ENCODE results near the gene SST.

GRCh38 chr3:187673012-187673411 lies 2.8 kb upstream of the SST start:
- TF ChIP-seq PPARA (CRISPR knock-in tag; IDR thresholded peaks at IDR 0.05; ENCODE audit: borderline replicate concordance), result no peak
- TF ChIP-seq, protein P1, sequence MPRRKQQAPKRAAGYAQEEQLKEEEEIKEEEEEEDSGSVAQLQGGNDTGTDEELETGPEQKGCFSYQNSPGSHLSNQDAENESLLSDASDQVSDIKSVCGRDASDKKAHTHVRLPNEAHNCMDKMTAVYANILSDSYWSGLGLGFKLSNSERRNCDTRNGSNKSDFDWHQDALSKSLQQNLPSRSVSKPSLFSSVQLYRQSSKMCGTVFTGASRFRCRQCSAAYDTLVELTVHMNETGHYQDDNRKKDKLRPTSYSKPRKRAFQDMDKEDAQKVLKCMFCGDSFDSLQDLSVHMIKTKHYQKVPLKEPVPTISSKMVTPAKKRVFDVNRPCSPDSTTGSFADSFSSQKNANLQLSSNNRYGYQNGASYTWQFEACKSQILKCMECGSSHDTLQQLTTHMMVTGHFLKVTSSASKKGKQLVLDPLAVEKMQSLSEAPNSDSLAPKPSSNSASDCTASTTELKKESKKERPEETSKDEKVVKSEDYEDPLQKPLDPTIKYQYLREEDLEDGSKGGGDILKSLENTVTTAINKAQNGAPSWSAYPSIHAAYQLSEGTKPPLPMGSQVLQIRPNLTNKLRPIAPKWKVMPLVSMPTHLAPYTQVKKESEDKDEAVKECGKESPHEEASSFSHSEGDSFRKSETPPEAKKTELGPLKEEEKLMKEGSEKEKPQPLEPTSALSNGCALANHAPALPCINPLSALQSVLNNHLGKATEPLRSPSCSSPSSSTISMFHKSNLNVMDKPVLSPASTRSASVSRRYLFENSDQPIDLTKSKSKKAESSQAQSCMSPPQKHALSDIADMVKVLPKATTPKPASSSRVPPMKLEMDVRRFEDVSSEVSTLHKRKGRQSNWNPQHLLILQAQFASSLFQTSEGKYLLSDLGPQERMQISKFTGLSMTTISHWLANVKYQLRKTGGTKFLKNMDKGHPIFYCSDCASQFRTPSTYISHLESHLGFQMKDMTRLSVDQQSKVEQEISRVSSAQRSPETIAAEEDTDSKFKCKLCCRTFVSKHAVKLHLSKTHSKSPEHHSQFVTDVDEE (CRISPR knock-in tag; IDR thresholded peaks at IDR 0.05), result no peak
- TF ChIP-seq CSDC2 (CRISPR knock-in tag; IDR thresholded peaks at IDR 0.05), result no peak
- TF ChIP-seq GLIS3 (CRISPR knock-in tag; IDR thresholded peaks at IDR 0.05), result no peak
- TF ChIP-seq, protein P2, sequence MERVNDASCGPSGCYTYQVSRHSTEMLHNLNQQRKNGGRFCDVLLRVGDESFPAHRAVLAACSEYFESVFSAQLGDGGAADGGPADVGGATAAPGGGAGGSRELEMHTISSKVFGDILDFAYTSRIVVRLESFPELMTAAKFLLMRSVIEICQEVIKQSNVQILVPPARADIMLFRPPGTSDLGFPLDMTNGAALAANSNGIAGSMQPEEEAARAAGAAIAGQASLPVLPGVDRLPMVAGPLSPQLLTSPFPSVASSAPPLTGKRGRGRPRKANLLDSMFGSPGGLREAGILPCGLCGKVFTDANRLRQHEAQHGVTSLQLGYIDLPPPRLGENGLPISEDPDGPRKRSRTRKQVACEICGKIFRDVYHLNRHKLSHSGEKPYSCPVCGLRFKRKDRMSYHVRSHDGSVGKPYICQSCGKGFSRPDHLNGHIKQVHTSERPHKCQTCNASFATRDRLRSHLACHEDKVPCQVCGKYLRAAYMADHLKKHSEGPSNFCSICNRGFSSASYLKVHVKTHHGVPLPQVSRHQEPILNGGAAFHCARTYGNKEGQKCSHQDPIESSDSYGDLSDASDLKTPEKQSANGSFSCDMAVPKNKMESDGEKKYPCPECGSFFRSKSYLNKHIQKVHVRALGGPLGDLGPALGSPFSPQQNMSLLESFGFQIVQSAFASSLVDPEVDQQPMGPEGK (CRISPR knock-in tag; IDR thresholded peaks at IDR 0.05; ENCODE audit: borderline replicate concordance), result no peak
